Inferior parietal cortex (tissue), 1 donor: Measurements from ENCODE around the gene LYPLAL1.
A peak's percentile ranks its signal among the peaks of the same experiment; 100 is the strongest.

Source experiments
- DNase-seq: peaks from one replicate; pipeline ENCODE4 v3.0.0-alpha.2; 2016; ENCODE audit errors: extremely low spot score

Gene LYPLAL1

GRCh38 chr1:219173758-219174459 lies at the start of gene LYPLAL1:
Gene LYPLAL1 (plus strand): TSS chr1:219173878. CDS start chr1:219173891, 13 bp downstream.
- peak; percentile 94 for DNase-seq

- DNase-seq: no peak
These were observed 49.5 kb upstream of the LYPLAL1 start for GRCh38 chr1:219124163-219124562.

GRCh38 chr1:219125342-219125741 lies 48.3 kb upstream of the LYPLAL1 start:
- DNase-seq: no peak

- no peak for DNase-seq
These were observed 47.3 kb upstream of the LYPLAL1 start for GRCh38 chr1:219126377-219126776.

- DNase-seq: no peak
These were observed 44.7 kb upstream of the LYPLAL1 start for GRCh38 chr1:219128957-219129356.

- DNase-seq: no peak
These were observed 43.2 kb upstream of the LYPLAL1 start for GRCh38 chr1:219130366-219130935.

GRCh38 chr1:219132939-219133338 lies 40.7 kb upstream of the LYPLAL1 start:
- DNase-seq: no peak

GRCh38 chr1:219138747-219139146 lies 34.9 kb upstream of the LYPLAL1 start:
- DNase-seq: no peak

GRCh38 chr1:219140303-219140877 lies 33.3 kb upstream of the LYPLAL1 start:
- no peak for DNase-seq

- no peak for DNase-seq
These were observed 29.9 kb upstream of the LYPLAL1 start for GRCh38 chr1:219143735-219144134.

GRCh38 chr1:219144658-219145315 lies 28.9 kb upstream of the LYPLAL1 start:
- no peak for DNase-seq

- no peak for DNase-seq
These were observed 26.1 kb upstream of the LYPLAL1 start for GRCh38 chr1:219147571-219148019.

- no peak for DNase-seq
These were observed 24.6 kb upstream of the LYPLAL1 start for GRCh38 chr1:219149009-219149577.

GRCh38 chr1:219149953-219150352 lies 23.7 kb upstream of the LYPLAL1 start:
- no peak for DNase-seq

- no peak for DNase-seq
These were observed 22.8 kb upstream of the LYPLAL1 start for GRCh38 chr1:219150913-219151312.

- no peak for DNase-seq
These were observed 22.2 kb upstream of the LYPLAL1 start for GRCh38 chr1:219151467-219151866.

GRCh38 chr1:219152751-219153150 lies 20.9 kb upstream of the LYPLAL1 start:
- DNase-seq: no peak

GRCh38 chr1:219153723-219154122 lies 20.0 kb upstream of the LYPLAL1 start:
- DNase-seq: no peak

GRCh38 chr1:219155135-219155534 lies 18.5 kb upstream of the LYPLAL1 start:
- no peak for DNase-seq

- DNase-seq: no peak
These were observed 13.6 kb upstream of the LYPLAL1 start for GRCh38 chr1:219159946-219160645.

- no peak for DNase-seq
These were observed 12.7 kb upstream of the LYPLAL1 start for GRCh38 chr1:219160967-219161366.

- DNase-seq: no peak
These were observed 12.3 kb upstream of the LYPLAL1 start for GRCh38 chr1:219161371-219161770.
